KOPT-K1 (cell line): Measurements from ENCODE around the gene NCL.
"Not testable (repeated sequence)": the region's sequence is repeated elsewhere in the genome, so short reads cannot be mapped to it uniquely, and the experiment has no call there.

Experiments used
- H3K27ac ChIP-seq: fragments of 200-600 bp; sonication (generic); 2 replicates; pipeline ENCODE4 v1.5.1; 2016; ENCODE audit warnings: antibody characterized with exemption, mild to moderate bottlenecking, low read depth, low read length; ENCODE audit not compliant: poor library complexity, severe bottlenecking
- H3K36me3 ChIP-seq: fragments of 200-600 bp; sonication (generic); 2 replicates; pipeline ENCODE4 v1.5.1; 2017; ENCODE audit warnings: antibody characterized with exemption, mild to moderate bottlenecking, low read length, moderate library complexity; ENCODE audit not compliant: insufficient read depth
- H3K9me3 ChIP-seq: fragments of 200-600 bp; sonication (generic); 2 replicates; pipeline ENCODE4 v1.5.1; 2017; ENCODE audit warnings: antibody characterized with exemption, low read length, mild to moderate bottlenecking; ENCODE audit not compliant: insufficient read depth, poor library complexity, severe bottlenecking

The NCL gene

GRCh38 chr2:231408304-231408703 is 56.0 kb downstream of the NCL start:
- not testable (repeated sequence) for H3K36me3 ChIP-seq, H3K27ac ChIP-seq
- H3K9me3 ChIP-seq, result peaks cover 18% of the 10 kb centered on the region

- peaks cover 18% of the 10 kb centered on the region for H3K9me3 ChIP-seq
- not testable (repeated sequence) for H3K36me3 ChIP-seq, H3K27ac ChIP-seq
Measured at GRCh38 chr2:231407686-231408085, 56.6 kb downstream of the NCL start.

- not testable (repeated sequence) for H3K9me3 ChIP-seq, H3K36me3 ChIP-seq, H3K27ac ChIP-seq
Measured at GRCh38 chr2:231405601-231406367, 58.5 kb downstream of the NCL start.

DNA sequence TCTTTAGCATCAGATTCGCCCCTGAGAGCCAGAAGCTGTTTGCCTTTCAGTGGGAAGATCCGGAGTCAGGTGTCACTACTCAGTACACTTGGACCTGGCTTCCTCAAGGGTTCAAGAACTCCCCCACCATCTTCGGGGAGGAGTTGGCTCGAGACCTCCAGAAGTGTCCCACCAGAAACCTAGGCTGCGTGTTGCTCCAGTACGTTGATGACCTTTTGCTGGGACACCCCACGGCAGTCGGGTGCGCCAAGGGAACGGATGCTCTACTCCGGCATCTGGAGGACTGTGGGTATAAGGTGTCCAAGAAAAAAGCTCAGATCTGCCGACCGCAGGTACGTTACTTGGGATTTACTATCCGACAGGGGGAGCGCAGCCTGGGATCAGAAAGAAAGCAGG is 60.1 kb downstream of the NCL start:
- not testable (repeated sequence) for H3K9me3 ChIP-seq, H3K36me3 ChIP-seq, H3K27ac ChIP-seq
